HL-60 (cell line): ENCODE results near the gene FKBP11.

Experiments used
- DNase-seq, 2 experiments: peaks; one replicate each; pipeline ENCODE4 v3.0.0-alpha.2; 2010 to 2020; ENCODE audit warnings: low read depth in 1 of 2, low spot score in 1 of 2
- H3K27ac ChIP-seq: fragments of 250-450 bp; sonication (Bioruptor Pico); replicated peaks from 2 replicates; pipeline ENCODE4 v1.5.1; 2020; ENCODE audit warnings: mild to moderate bottlenecking, moderate library complexity
- H3K27me3 ChIP-seq: fragments of 250-450 bp; sonication (Bioruptor Pico); 2 replicates; pipeline ENCODE4 v1.5.1; 2021; ENCODE audit warnings: mild to moderate bottlenecking, moderate library complexity; ENCODE audit not compliant: insufficient read depth, poor library complexity, severe bottlenecking
- H3K4me3 ChIP-seq: replicated peaks from 2 replicates; pipeline ENCODE4 v1.5.1; 2011; ENCODE audit warnings: mild to moderate bottlenecking, control low read depth, low read length; ENCODE audit not compliant: insufficient read depth
- GABPA ChIP-seq: IDR thresholded peaks from 2 replicates; pipeline ENCODE4 v1.6.1; 2012; ENCODE audit warnings: low read depth
- POLR2AphosphoS5 ChIP-seq: IDR thresholded peaks from 2 replicates; pipeline ENCODE4 v1.6.1; 2012; ENCODE audit warnings: low read depth
- SPI1 ChIP-seq: IDR thresholded peaks from 2 replicates; pipeline ENCODE4 v1.6.1; 2012; ENCODE audit warnings: low read depth, mild to moderate bottlenecking, borderline replicate concordance
- TF ChIP-seq, protein P1 (sequence below): IDR thresholded peaks from 2 replicates; pipeline ENCODE4 v1.6.1; 2012; ENCODE audit warnings: low read depth; ENCODE audit not compliant: insufficient replicate concordance
- TF ChIP-seq, protein P2 (sequence below): IDR thresholded peaks from one replicate; pipeline ENCODE4 v1.5.1; 2011; ENCODE audit warnings: low read length, control low read depth, inconsistent platforms; ENCODE audit not compliant: insufficient read depth

The FKBP11 gene

DNA sequence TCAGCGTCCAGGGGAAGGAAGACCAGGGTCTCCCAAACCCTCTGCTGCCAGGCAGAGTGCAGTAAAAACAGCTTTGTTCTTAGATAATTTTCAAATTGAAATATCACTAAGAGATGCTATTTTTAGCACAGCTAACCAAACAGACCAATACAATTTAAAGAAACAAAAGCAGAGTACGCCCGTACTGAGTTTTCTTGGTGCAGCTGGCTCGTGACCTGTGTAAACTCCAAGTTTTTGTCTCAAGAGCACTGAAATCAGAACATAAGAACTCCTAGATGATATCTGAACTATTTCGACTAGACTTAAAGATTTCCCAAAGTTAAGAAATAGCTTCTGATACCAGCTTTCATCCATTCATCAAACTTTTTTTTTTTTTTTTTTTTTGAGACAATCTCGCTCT, 21.7 kb upstream of the FKBP11 start:
- H3K27ac ChIP-seq, result no peak overlapping the region
- H3K27me3 ChIP-seq, result no peaks in the 10 kb centered on the region
- DNase-seq, result no peak
- no peak overlapping the region for H3K4me3 ChIP-seq
- TF ChIP-seq, protein P1, sequence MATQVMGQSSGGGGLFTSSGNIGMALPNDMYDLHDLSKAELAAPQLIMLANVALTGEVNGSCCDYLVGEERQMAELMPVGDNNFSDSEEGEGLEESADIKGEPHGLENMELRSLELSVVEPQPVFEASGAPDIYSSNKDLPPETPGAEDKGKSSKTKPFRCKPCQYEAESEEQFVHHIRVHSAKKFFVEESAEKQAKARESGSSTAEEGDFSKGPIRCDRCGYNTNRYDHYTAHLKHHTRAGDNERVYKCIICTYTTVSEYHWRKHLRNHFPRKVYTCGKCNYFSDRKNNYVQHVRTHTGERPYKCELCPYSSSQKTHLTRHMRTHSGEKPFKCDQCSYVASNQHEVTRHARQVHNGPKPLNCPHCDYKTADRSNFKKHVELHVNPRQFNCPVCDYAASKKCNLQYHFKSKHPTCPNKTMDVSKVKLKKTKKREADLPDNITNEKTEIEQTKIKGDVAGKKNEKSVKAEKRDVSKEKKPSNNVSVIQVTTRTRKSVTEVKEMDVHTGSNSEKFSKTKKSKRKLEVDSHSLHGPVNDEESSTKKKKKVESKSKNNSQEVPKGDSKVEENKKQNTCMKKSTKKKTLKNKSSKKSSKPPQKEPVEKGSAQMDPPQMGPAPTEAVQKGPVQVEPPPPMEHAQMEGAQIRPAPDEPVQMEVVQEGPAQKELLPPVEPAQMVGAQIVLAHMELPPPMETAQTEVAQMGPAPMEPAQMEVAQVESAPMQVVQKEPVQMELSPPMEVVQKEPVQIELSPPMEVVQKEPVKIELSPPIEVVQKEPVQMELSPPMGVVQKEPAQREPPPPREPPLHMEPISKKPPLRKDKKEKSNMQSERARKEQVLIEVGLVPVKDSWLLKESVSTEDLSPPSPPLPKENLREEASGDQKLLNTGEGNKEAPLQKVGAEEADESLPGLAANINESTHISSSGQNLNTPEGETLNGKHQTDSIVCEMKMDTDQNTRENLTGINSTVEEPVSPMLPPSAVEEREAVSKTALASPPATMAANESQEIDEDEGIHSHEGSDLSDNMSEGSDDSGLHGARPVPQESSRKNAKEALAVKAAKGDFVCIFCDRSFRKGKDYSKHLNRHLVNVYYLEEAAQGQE, result no peak
- no peak for TF ChIP-seq SPI1
- TF ChIP-seq, protein P2, sequence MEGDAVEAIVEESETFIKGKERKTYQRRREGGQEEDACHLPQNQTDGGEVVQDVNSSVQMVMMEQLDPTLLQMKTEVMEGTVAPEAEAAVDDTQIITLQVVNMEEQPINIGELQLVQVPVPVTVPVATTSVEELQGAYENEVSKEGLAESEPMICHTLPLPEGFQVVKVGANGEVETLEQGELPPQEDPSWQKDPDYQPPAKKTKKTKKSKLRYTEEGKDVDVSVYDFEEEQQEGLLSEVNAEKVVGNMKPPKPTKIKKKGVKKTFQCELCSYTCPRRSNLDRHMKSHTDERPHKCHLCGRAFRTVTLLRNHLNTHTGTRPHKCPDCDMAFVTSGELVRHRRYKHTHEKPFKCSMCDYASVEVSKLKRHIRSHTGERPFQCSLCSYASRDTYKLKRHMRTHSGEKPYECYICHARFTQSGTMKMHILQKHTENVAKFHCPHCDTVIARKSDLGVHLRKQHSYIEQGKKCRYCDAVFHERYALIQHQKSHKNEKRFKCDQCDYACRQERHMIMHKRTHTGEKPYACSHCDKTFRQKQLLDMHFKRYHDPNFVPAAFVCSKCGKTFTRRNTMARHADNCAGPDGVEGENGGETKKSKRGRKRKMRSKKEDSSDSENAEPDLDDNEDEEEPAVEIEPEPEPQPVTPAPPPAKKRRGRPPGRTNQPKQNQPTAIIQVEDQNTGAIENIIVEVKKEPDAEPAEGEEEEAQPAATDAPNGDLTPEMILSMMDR, result no peak
- no peak for TF ChIP-seq POLR2AphosphoS5
- TF ChIP-seq GABPA, result no peak

DNA sequence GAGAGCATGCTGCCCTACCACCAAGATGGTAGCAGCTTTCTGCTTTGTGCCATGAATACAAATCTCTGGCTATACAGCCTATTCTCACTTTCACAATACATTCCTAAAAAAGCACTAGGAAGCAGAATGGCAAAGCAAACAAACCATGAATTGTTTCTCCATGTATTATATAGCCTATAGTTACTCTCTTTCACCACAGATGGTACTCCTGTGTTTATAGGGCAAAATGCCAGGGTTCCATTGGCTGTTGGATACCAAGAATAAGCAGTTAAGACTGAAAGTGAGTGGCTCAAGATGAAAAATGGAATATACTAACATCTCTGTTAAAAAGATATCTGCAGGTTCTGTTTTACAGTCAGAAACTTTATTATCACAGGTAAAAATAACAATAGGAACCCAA, 20.9 kb upstream of the FKBP11 start:
- TF ChIP-seq GABPA (no peak), POLR2AphosphoS5 (no peak), SPI1 (no peak)
- TF ChIP-seq, protein P2, result no peak
- TF ChIP-seq, protein P1, result no peak
- Histone ChIP-seq H3K27ac (no peak overlapping the region), H3K4me3 (no peak overlapping the region), H3K27me3 (no peaks in the 10 kb centered on the region)
- DNase-seq, result no peak

DNA sequence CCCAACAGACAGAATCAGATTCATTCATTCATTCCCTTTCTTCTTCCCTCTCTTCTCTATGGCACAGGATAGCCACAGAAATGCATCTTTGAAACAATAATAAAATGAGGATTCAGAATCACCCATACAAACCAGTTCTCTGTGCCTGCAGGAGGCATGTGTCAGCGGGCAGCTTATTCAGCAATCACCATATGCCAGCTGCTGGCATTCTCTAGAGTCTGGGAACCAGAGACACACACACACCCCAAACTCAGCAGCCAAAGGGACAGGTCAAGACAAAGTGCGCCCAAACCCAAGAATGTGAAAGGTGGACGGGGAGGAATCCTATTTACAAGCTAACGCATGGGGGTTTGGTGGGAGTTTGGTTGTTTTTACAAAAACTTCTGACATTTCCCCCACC, 17.9 kb upstream of the FKBP11 start:
- TF ChIP-seq GABPA (no peak), POLR2AphosphoS5 (no peak), SPI1 (no peak)
- TF ChIP-seq, protein P2, result no peak
- TF ChIP-seq, protein P1, result no peak
- H3K27me3 ChIP-seq, result no peaks in the 10 kb centered on the region
- no peak overlapping the region for H3K27ac ChIP-seq
- H3K4me3 ChIP-seq, result no peak overlapping the region
- no peak for DNase-seq
